Measurements from ENCODE around the gene TNRC18. TPM values are rescaled to one million over a fixed set of nuclear protein-coding genes. Genes with fewer than 3 reads are reported as not detected.

Gene TNRC18
- total RNA-seq, 2 experiments from 2014 or later: 12.2 to 64.2 TPM

DNA sequence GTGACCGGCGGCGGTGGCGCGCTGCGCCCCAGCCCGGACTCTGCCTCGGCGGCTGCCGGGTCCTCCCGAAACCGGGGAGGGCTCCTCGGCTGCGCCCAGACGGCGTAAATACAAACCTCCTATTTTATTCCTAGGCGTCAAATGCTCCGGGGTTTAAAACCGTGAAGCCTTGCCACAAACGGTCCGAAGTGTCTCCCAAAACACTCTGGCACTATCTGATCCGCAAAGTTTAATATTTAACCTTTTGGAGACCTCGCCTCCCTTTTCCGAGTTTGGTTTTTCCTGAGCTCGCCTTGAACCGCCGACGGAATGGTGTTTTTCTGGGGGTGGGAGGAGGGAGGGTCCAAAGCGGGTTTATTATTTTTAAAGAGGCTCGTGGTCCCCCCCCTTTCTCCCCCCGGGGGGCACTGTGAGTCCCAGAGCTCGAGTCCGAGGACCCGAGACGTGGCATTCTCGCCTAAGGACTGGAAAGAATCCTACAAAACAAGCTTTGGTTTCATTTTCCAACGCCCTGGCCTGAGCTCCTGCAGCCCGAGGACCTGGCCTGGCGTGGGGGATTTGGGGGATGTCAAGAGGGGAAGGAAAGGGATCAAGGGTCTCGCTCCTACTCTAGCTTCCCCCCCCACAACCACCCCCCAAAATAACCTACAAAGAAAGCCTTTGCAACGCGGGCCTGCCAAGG is 1.8 kb downstream of the TNRC18 start:
- TF ChIP-seq EZH2phosphoT487 (IDR thresholded peaks at IDR 0.05; ENCODE audit: borderline replicate concordance, low read depth, low read length): peak; percentile 99
- TF ChIP-seq, protein P1, sequence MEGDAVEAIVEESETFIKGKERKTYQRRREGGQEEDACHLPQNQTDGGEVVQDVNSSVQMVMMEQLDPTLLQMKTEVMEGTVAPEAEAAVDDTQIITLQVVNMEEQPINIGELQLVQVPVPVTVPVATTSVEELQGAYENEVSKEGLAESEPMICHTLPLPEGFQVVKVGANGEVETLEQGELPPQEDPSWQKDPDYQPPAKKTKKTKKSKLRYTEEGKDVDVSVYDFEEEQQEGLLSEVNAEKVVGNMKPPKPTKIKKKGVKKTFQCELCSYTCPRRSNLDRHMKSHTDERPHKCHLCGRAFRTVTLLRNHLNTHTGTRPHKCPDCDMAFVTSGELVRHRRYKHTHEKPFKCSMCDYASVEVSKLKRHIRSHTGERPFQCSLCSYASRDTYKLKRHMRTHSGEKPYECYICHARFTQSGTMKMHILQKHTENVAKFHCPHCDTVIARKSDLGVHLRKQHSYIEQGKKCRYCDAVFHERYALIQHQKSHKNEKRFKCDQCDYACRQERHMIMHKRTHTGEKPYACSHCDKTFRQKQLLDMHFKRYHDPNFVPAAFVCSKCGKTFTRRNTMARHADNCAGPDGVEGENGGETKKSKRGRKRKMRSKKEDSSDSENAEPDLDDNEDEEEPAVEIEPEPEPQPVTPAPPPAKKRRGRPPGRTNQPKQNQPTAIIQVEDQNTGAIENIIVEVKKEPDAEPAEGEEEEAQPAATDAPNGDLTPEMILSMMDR (conservative IDR thresholded peaks at IDR 0.05; ENCODE audit: low read length): no peak
- no peaks in the 10 kb centered on the region for H3K9me2 ChIP-seq (ENCODE audit: insufficient read depth, low read length)
- POLR2A ChIA-PET: interaction anchor here (0.7 to 1.3 kb wide), 3 partner anchors 10 to 25 kb away, joined by 3 to 4 read pairs (median 4); no protein-coding TSS in a partner anchor
- no peak overlapping the region for H2AFZ ChIP-seq (ENCODE audit: low read length)
- H3K4me2 ChIP-seq (ENCODE audit: low read length): peak overlapping the region; percentile 68
- H3K4me3 ChIP-seq (ENCODE audit: low read depth, low read length, poor library complexity, severe bottlenecking): peak overlapping the region; percentile 81
- no peaks in the 10 kb centered on the region for H3K9me3 ChIP-seq (ENCODE audit: low read length)
- peaks cover 27% of the 10 kb centered on the region for H3K4me1 ChIP-seq (ENCODE audit: insufficient read depth, low read length, poor library complexity, severe bottlenecking)
- CTCF ChIA-PET (ENCODE audit: unreplicated experiment): interaction anchor here (0.6 kb wide), 1 partner anchor 21 kb away, joined by 3 read pairs; no protein-coding TSS in a partner anchor
- BruUV-seq (replicated peaks): no TSS peak
- no peak for DNase-seq (ENCODE audit: low spot score)
- no peaks in the 10 kb centered on the region for H4K20me1 ChIP-seq (ENCODE audit: insufficient read depth, low read length)
- H3K79me2 ChIP-seq (ENCODE audit: insufficient read depth, low read depth, low read length): no peaks in the 10 kb centered on the region
- intact Hi-C loops (cut with micrococcal nuclease; ENCODE audit: unreplicated experiment): no loop called here
- H3K27ac ChIP-seq (ENCODE audit: low read depth, low read length, poor library complexity, severe bottlenecking): no peak overlapping the region
- H3K36me3 ChIP-seq (ENCODE audit: insufficient read depth, low read length): no peaks in the 10 kb centered on the region

DNA sequence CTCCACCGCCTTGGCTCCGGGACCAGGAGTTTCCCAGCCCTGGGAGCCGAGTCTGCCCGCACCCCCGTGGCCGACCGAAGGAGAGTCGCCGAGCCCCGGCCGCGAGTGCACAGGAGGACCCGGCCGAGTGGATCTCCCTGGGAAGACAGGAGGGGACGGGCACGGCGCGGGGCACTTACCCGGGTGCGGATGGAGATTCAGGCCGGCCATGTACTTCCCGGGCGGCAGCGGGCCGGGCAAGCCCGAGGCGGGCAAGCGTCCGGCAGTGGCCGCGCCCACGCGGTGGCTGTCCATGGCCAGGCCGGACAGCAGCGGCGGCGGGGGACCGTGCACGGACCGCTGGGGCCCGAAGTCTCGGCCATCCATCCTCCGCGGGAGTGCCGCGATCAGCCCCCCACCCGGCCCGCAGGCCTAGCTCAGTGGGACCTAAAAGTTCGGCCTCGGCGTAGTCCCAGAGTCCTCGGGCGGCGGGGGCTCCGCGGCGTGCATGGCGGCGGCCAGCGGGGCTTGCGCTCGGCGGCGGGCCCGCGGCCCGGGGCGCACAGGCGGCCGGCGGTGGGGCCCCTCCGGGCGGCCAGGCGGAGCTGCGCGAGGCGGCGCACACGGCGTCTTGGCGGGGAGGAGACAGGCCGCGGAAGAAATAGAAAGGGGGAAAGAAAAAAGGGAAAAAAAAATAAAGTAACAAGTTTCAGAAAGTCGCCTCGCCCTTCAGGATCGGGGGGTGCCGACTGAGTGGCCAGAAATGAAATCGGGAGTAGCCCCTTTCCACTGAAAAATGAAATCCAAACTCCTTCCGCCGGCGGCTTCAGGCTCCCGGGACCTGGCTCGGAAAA is 2.5 kb downstream of the TNRC18 start:
- BruUV-seq (replicated peaks): no TSS peak
- Histone ChIP-seq H3K9me2 (ENCODE audit: insufficient read depth, low read length) (no peaks in the 10 kb centered on the region), H3K4me3 (ENCODE audit: low read depth, low read length, poor library complexity, severe bottlenecking) (peak overlapping the region; percentile 81), H3K27ac (ENCODE audit: low read depth, low read length, poor library complexity, severe bottlenecking) (no peak overlapping the region), H3K36me3 (ENCODE audit: insufficient read depth, low read length) (no peaks in the 10 kb centered on the region), H3K9me3 (ENCODE audit: low read length) (no peaks in the 10 kb centered on the region), H3K4me2 (ENCODE audit: low read length) (peak overlapping the region; percentile 68), H2AFZ (ENCODE audit: low read length) (no peak overlapping the region), H4K20me1 (ENCODE audit: insufficient read depth, low read length) (no peaks in the 10 kb centered on the region), H3K79me2 (ENCODE audit: insufficient read depth, low read depth, low read length) (no peaks in the 10 kb centered on the region), H3K4me1 (ENCODE audit: insufficient read depth, low read length, poor library complexity, severe bottlenecking) (peaks cover 27% of the 10 kb centered on the region)
- intact Hi-C loops (cut with micrococcal nuclease; ENCODE audit: unreplicated experiment): no loop called here
- no peak for DNase-seq (ENCODE audit: low spot score)
- TF ChIP-seq, protein P1 (conservative IDR thresholded peaks at IDR 0.05; ENCODE audit: low read length): no peak
- no peak for TF ChIP-seq EZH2phosphoT487 (IDR thresholded peaks at IDR 0.05; ENCODE audit: borderline replicate concordance, low read depth, low read length)
- ChIA-PET CTCF (ENCODE audit: unreplicated experiment) (no interaction called here), POLR2A (interaction anchor here (1.3 kb wide), 1 partner anchor 14 kb away, joined by 4 read pairs; no protein-coding TSS in a partner anchor)
